Choroid plexus epithelial cell (primary cell): Measurements from ENCODE around the gene ITGA2B.

Source experiments
- DNase-seq: peaks from one replicate; pipeline ENCODE4 v3.0.0-alpha.2; 2010; ENCODE audit warnings: low read depth
- H3K4me3 ChIP-seq: 2 replicates; pipeline ENCODE4 v1.5.1; 2011; ENCODE audit warnings: low read depth, mild to moderate bottlenecking, control low read depth, low read length, moderate library complexity
- TF ChIP-seq, protein P1 (sequence below): conservative IDR thresholded peaks from 2 replicates; pipeline ENCODE4 v1.5.1; 2011; ENCODE audit warnings: low read depth, mild to moderate bottlenecking, control low read depth, inconsistent platforms, low read length, moderate library complexity

Gene ITGA2B

DNA sequence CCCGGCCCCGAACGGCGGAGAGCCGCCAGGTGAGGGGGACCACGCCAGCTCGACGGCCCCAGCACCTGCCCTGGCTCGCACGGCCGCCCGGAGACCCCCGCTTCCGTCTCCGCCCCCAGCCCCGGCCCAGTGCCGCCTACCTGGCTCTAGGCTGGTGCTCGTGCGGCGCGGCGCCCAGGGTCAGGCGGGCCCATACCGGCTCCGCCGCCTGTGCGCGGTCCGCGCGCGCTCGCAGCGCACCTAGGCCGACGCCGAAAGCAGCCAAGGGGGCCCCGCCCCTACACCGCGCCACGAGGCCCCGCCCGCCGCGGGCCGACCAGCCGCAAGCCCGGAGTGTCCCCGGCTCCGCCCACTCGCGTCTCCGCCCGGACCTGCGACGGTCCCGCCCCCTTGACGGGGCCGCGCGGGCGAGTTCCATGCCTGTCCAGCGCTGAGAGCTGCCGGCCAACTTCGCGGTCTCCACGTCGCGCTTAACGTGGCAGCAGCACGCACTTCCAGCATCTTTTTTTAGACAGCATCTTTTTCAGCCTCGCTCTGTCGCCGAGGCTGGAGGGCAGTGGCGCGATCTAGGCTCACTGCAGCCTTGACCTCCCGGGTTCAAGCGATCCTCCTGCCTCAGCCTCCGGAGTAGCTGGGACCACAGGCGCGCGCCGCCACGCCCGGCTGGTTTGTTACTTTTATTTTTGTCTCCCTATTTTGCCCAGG, 64.7 kb downstream of the ITGA2B start, which contains the start of gene SLC25A39:
Gene SLC25A39 (minus strand): TSS at position 253 of the 705 bp plus-strand sequence. CDS start 1,261 bp downstream, outside the sequence.
- DNase-seq, result peak; percentile 96

GRCh38 chr17:44324092-44324570, 65.3 kb downstream of the ITGA2B start:
- no peak for DNase-seq
- H3K4me3 ChIP-seq, result peak overlapping the region; percentile 87
- TF ChIP-seq, protein P1, sequence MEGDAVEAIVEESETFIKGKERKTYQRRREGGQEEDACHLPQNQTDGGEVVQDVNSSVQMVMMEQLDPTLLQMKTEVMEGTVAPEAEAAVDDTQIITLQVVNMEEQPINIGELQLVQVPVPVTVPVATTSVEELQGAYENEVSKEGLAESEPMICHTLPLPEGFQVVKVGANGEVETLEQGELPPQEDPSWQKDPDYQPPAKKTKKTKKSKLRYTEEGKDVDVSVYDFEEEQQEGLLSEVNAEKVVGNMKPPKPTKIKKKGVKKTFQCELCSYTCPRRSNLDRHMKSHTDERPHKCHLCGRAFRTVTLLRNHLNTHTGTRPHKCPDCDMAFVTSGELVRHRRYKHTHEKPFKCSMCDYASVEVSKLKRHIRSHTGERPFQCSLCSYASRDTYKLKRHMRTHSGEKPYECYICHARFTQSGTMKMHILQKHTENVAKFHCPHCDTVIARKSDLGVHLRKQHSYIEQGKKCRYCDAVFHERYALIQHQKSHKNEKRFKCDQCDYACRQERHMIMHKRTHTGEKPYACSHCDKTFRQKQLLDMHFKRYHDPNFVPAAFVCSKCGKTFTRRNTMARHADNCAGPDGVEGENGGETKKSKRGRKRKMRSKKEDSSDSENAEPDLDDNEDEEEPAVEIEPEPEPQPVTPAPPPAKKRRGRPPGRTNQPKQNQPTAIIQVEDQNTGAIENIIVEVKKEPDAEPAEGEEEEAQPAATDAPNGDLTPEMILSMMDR, result no peak

More for the DNA sequence above, 64.7 kb downstream of the ITGA2B start, which contains the start of gene SLC25A39:
- peak within 1 kb of the TSS; percentile 87 for H3K4me3 ChIP-seq
- TF ChIP-seq, protein P1, result no peak

- DNase-seq, result no peak
- TF ChIP-seq, protein P1, result no peak
- H3K4me3 ChIP-seq, result peak overlapping the region; percentile 87
These were observed 65.9 kb downstream of the ITGA2B start for GRCh38 chr17:44323359-44324091.

GRCh38 chr17:44322236-44322895, 67.1 kb downstream of the ITGA2B start:
- TF ChIP-seq, protein P1, result no peak
- no peak for DNase-seq
- no peak overlapping the region for H3K4me3 ChIP-seq
